RWPE2 (cell line): ENCODE data around the gene CEP250.
"Not testable (repeated sequence)": the region's sequence is repeated elsewhere in the genome, so short reads cannot be mapped to it uniquely, and the experiment has no call there.

Source experiments
- ATAC-seq: fragments of 200-7000 bp; cut with Tn5 transposase; 3 replicates; pipeline ENCODE4 v1.9.1; 2021; ENCODE audit warnings: low read depth
- DNase-seq: peaks from one replicate; pipeline ENCODE4 v3.0.0-alpha.2; 2020; ENCODE audit warnings: low spot score
- H3K27ac ChIP-seq: fragments of 450-650 bp; 2 replicates; pipeline ENCODE4 v1.5.1; 2017; ENCODE audit warnings: mild to moderate bottlenecking; ENCODE audit not compliant: poor library complexity, severe bottlenecking
- H3K27me3 ChIP-seq: fragments of 250-450 bp; sonication (Bioruptor Pico); 2 replicates; pipeline ENCODE4 v1.5.1; 2021; ENCODE audit warnings: mild to moderate bottlenecking, moderate library complexity; ENCODE audit not compliant: insufficient read depth, poor library complexity, severe bottlenecking
- H3K36me3 ChIP-seq: fragments of 250-450 bp; sonication (Bioruptor Pico); 2 replicates; pipeline ENCODE4 v1.5.1; 2020; ENCODE audit warnings: low read depth, mild to moderate bottlenecking, moderate library complexity
- H3K4me1 ChIP-seq: fragments of 250-450 bp; sonication (Bioruptor Pico); 2 replicates; pipeline ENCODE4 v1.5.1; 2021; ENCODE audit warnings: mild to moderate bottlenecking, moderate library complexity; ENCODE audit not compliant: insufficient read depth, poor library complexity, severe bottlenecking
- H3K4me3 ChIP-seq: fragments of 250-450 bp; sonication (Bioruptor Pico); 2 replicates; pipeline ENCODE4 v1.5.1; 2021; ENCODE audit warnings: mild to moderate bottlenecking, moderate library complexity; ENCODE audit not compliant: severe bottlenecking
- H3K9me3 ChIP-seq: fragments of 250-450 bp; sonication (Bioruptor Pico); 2 replicates; pipeline ENCODE4 v1.5.1; 2021; ENCODE audit warnings: mild to moderate bottlenecking, moderate library complexity; ENCODE audit not compliant: severe bottlenecking
- TF ChIP-seq, protein P1 (sequence below): fragments of 450-650 bp; IDR thresholded peaks from one replicate; pipeline ENCODE4 v1.5.1; 2017; ENCODE audit warnings: mild to moderate bottlenecking, moderate library complexity; ENCODE audit not compliant: poor library complexity, severe bottlenecking

The CEP250 gene

DNA sequence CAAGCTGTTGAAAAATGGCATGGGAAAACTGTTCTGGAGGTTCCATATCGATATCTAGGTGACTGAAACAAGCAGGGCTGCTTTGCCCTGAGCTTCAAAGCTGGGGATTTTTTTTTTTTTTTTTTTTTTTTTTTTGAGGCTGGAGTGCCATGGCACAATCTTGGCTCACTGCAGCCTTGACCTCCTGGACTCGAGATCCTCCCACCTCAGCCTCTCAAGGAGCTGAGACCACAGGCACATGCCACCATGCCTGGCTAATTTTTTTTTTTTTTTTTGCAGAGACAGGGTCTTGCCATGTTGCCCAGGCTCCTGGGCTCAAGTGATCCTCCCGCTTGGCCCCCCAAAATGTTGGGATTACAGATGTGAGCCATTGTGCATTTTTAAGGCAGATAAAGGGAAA lies 97.5 kb downstream of the CEP250 start:
- ATAC-seq (no peak), DNase-seq (no peak)
- TF ChIP-seq, protein P1, sequence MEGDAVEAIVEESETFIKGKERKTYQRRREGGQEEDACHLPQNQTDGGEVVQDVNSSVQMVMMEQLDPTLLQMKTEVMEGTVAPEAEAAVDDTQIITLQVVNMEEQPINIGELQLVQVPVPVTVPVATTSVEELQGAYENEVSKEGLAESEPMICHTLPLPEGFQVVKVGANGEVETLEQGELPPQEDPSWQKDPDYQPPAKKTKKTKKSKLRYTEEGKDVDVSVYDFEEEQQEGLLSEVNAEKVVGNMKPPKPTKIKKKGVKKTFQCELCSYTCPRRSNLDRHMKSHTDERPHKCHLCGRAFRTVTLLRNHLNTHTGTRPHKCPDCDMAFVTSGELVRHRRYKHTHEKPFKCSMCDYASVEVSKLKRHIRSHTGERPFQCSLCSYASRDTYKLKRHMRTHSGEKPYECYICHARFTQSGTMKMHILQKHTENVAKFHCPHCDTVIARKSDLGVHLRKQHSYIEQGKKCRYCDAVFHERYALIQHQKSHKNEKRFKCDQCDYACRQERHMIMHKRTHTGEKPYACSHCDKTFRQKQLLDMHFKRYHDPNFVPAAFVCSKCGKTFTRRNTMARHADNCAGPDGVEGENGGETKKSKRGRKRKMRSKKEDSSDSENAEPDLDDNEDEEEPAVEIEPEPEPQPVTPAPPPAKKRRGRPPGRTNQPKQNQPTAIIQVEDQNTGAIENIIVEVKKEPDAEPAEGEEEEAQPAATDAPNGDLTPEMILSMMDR: no peak
- H3K4me3 ChIP-seq: no peak overlapping the region
- peaks cover 91% of the 10 kb centered on the region for H3K36me3 ChIP-seq
- no peaks in the 10 kb centered on the region for H3K4me1 ChIP-seq
- H3K27ac ChIP-seq: no peak overlapping the region
- no peaks in the 10 kb centered on the region for H3K9me3 ChIP-seq
- no peaks in the 10 kb centered on the region for H3K27me3 ChIP-seq

DNA sequence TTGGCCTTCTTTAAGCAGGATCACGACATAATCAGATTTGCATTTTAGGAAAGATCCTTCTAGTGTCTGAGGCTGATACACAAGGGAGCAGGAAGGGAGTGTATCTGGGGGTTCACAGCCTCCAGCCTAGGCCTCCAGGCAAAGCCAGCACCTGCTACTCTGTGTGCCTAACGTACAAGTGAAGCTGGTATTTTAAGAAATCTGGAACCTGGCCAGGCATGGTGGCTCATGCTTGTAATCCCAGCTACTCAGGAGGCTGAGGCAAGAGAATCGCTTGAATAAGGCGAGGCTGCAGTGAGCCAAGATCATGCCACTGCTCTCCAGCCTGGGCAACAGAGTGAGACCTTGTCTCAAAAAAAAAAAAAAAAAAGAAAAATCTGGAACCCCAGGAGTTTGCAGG lies 100.1 kb downstream of the CEP250 start:
- ATAC-seq, DNase-seq, H3K4me3 ChIP-seq, H3K27ac ChIP-seq, H3K4me1 ChIP-seq, H3K27me3 ChIP-seq, H3K9me3 ChIP-seq: not testable (repeated sequence)
- peaks cover 66% of the 10 kb centered on the region for H3K36me3 ChIP-seq

DNA sequence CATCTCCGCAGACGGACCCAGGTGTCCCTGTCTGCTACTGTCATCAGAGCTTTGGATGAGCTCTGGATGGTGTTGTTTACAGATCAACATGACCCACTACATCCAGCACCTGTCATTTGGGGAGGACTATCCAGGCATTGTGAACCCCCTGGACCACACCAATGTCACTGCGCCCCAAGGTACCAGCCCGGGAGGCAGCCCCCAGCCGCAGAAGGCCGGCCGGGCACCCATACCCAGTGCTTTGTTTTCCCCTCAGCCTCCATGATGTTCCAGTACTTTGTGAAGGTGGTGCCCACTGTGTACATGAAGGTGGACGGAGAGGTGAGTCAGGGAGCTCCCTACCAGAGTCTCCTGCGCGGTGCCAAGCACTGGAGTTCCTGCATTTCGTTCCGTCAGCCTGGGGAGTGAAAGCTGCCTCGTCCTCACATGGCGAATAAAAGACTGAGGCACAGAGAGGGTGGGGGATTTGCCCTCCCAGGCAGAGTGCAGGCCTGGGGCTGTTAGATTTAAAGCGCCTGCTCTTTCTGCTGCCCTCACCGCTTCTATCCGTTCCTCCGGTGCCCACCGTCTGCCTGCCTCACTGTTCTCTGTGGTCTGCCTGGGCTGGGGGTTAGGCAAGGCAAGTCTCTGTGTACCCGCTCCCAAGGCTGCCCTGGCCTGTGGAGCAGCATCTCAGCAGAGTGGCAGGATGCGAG lies 100.7 kb downstream of the CEP250 start:
- no peak overlapping the region for H3K27ac ChIP-seq
- no peaks in the 10 kb centered on the region for H3K4me1 ChIP-seq
- peak; percentile 79 for DNase-seq
- H3K9me3 ChIP-seq: no peaks in the 10 kb centered on the region
- H3K27me3 ChIP-seq: no peaks in the 10 kb centered on the region
- TF ChIP-seq, protein P1: no peak
- ATAC-seq: no peak
- H3K4me3 ChIP-seq: no peak overlapping the region
- peaks cover 59% of the 10 kb centered on the region for H3K36me3 ChIP-seq

DNA sequence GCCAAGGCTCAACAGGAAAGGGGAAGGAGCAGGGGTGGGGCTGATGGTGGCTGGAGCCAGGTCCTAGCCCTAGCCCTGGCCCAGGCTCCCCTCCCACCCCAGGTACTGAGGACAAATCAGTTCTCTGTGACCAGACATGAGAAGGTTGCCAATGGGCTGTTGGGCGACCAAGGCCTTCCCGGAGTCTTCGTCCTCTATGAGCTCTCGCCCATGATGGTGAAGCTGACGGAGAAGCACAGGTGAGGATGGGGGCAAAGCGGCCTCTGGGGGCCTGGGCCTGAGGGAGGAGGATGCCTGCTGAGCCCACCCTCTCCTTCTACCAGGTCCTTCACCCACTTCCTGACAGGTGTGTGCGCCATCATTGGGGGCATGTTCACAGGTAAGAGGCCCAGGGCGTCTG lies 101.5 kb downstream of the CEP250 start:
- Histone ChIP-seq H3K27me3 (no peaks in the 10 kb centered on the region), H3K4me3 (no peak overlapping the region), H3K36me3 (peaks cover 52% of the 10 kb centered on the region), H3K9me3 (no peaks in the 10 kb centered on the region), H3K27ac (no peak overlapping the region), H3K4me1 (no peaks in the 10 kb centered on the region)
- ATAC-seq (no peak), DNase-seq (no peak)
- TF ChIP-seq, protein P1: no peak

DNA sequence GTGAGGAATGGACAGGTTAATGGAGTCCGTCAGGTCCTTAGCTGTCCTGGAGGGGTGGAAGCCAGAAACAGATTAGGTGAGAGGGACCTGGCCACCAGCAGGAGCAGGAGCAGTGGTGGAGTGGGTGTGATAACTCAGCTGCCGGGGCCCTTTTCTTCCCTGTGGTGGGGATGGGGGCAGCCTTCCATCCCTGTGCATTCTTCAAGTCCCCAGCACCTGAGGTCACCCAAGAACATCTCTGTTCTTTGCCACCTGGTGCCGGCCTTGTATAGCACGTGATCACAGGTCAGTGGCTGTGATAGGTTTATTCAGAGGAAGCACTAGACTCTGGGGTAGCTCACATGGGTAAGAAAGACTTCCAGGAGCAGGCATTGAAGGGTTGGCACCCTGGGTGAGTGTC lies 103.1 kb downstream of the CEP250 start:
- Histone ChIP-seq H3K4me1 (no peaks in the 10 kb centered on the region), H3K36me3 (peaks cover 40% of the 10 kb centered on the region), H3K4me3 (no peak overlapping the region), H3K9me3 (no peaks in the 10 kb centered on the region), H3K27me3 (no peaks in the 10 kb centered on the region), H3K27ac (no peak overlapping the region)
- TF ChIP-seq, protein P1: no peak
- peak; percentile 68 for DNase-seq
- ATAC-seq: no peak
